COR-L47 (cell line): ENCODE data around the gene GFAP.
"Not testable (repeated sequence)": the region's sequence is repeated elsewhere in the genome, so short reads cannot be mapped to it uniquely, and the experiment has no call there.

ENCODE experiments used
- DNase-seq: peaks from one replicate; lab custom pipeline; 2025; lab: John Stamatoyannopoulos, UW

Gene GFAP

DNA sequence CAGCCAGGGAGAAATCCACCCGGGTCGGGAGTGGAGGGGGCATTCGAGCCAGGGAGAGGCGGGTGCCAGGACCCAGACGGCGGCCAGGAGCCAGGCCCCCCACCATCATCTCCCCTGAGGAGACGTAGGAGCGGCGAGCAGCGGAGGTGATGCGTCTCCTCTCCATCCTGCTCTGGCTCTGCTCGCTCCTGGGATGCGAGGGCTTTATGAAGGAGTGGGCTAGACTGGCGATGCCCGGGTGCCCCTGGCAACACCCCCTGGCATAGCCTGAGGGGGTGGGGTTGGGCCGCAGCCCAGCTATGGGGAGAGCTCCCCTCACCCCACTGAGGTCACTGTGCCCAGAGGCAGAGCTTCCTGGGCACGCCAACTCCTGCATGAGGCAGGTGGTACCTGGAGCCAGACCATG, at the start of gene GFAP:
Gene GFAP (minus strand): TSS at position 180 of the 406 bp plus-strand sequence. CDS start 14 bp downstream, at position 166.
- DNase-seq: no peak

DNA sequence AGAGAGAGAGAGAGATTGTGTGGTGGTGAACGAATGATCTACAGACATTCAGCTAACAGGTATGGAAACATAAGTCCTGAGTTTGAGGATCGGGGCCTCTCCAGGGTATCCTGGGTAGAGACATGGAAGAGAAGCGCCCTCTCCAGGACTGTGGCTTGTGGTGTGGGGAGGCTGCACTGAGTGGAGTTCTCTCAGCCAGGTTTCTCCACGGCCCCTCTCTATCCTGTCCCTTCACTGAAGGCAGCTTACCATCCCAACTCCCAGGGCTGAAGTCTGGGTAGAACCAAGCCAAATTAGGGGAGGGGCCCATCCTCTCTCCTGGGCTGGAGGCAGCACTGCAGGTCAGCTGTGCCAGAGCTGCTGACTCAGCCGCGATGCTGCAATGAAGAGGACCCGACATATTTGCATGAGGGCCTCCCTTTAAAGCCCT, 46.6 kb upstream of the GFAP start:
- DNase-seq: no peak

DNA sequence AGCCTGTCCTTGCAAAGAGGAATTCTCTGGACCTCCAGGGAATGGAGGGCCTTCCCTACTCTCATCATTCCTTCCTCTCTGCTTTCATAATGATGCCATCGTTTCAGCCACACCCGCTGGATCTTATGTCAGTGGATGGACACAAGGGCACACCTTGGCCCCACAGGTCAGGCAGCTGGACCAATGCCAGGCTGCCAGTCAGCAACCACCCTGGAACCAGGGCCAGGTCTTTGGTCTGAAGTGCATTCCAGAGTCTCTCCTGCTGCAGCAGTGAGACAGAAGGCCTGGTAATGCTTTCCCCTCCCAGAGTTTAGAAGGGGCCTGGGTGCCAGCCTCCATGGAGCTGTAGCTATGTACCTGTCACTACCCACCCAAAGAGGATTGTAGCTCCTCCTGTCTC, 45.4 kb upstream of the GFAP start:
- no peak for DNase-seq

DNA sequence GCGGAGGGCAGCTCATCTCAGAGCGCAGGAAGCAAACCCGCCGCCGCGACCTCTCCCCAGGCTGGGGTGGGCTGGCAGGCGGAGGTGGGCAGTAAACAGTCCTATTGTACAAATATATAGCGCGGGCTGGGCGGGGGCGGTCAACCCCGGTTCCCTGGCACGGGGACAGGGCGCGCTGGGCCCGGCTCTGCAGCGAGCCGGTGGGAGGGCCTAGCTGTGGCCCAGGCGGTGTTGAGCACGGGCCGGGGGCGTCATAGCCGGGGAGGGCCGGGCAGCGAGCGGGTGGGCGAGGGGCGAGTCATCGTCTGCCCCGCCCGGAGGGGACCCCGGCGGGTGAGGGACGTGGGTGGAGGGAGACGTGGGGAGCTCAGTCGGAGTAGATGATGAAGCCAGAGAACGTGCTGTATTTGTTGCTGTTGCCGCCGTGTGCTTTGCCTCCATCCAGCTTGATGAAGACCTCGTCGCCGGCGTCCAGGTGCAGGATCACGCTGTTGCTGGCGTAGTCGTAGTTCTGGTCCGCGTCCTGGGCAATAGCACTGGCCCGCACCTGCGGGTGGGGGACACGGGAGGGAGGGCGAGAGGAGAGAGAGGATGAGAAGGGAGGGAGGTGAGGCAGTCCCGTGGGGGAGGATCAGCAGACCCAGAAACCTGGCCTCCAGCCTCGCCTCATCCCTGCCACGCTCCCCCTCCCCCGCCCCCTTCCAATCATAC, 44.7 kb upstream of the GFAP start:
- no peak for DNase-seq

DNA sequence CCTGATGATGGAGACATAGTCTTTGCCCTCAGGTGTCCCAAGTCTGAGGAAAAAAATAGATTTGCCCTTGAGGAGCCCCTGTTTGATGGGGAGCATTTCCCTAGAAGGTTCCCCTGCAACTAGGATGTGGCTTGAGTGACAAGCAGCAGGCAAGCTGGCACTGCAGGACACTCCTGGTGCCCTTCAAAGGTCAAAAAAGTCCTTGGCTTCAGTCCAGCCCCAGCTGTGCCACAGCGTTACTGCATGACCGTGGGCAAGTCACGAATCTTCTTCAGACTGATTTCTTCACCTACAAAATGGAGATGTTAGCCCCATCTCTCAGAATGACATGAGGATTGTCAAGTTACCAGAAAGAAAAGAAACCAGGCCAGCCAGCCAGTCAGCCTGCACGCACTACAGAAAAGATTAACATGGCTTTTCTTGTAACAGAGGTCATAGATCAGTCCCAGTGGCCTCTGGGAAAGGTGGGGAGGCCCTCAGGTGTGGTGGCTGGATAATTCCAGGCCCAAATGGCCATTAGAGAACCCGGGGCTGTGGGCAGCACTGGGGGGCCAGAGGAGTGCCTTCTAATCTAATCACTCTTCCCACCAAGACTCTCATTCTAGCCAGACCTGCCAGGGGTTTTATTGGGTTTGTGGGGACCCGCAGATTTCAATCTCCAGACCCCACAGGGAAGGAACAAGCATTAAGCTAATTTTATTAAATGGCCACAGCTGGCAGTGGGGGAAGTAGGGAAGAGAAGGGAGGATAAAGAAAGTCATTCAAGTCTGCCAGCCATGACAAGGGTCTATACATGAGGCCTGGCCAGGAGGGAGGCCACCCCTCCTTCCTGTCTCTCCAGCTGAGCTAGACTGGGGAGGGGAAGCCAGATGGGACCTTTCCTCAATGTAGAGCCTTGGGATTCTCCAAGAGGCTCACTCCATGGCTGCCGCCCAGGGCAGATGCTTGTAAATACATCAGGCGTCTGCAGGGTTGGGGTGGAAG, 42.0 kb upstream of the GFAP start:
- DNase-seq: no peak

DNA sequence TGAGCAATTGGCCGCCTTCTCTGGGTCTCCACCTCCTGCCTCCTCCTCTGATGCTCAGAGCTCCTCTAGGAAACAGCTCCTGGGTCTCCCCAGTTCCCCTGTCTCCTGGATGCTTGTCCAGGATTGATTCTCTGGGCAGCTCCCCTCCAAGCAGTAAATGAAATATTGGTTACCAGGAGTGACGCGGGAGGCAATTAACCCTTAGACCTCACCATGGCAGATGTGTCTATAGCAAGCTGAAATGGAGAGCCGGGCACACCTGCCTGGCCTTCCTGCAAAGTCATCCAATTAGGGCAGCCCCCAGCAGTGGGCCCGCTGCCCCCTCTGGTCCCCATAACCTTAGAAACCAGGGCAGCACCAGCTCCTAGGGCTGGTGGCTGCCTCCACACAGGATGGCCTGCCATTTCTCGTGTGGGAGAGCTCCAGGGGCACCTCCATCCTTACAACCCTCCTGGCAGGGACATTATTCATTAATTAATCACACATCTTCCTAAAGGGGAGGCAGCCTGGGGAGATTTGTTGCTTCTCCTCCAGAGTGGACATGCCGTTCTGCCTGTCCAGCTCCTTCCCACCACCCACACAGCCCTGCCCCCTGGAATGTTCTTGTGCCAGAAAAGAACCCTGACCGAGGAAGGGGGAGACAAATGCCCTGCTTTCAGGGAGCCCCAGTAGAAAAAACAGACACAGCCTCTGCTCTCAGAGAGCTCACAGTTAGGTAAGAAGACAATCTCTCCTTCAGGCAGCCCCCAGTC, 40.5 kb upstream of the GFAP start:
- no peak for DNase-seq

DNA sequence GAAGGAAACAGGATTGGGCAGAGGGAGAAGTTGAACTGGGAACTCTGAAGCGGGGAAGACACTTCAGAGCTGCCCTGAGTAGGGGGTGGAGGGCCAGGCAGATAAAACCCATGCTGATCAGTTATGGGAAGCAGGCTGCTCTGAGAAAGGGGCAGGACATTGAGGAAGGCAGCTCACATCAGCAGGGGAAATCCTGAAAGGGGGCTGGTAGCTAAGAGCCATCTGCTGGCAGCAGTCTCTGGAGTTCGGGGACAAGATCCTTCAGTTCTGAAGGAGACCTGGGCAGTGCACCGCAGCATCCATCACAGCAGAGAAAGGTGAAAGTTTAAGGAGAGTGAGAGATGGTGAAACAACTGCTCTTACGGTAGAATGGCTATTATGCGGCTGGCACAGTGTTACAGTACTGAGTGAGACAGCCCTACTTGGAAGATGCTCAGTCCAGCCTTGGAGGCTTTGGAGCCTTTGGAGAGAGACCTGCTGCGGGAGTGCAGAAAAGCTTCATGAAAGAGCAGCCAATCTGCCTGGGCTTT, 37.7 kb upstream of the GFAP start:
- no peak for DNase-seq

DNA sequence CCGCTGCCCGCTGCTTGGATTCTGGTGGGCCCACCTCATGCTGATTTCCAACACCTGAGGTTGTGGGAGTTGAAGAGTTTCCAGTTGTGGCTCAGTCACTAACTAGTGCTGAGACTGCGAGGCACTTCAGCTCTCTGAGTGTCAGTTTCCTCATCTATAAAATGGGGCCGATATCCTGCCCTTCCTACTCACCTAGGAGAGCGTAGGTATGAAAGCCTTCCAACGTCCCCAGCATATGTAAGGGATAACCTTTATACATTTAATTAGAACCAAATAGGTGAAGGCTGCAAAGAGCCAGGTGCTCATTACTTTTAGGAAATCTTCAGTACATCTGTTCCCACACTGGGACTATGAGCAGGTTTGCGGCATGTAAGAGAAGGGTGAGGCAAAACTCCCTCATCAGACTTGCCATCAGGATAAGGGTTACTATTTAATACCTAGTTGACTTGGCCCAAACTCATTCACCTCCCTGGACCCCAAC, 33.1 kb upstream of the GFAP start:
- DNase-seq: no peak

DNA sequence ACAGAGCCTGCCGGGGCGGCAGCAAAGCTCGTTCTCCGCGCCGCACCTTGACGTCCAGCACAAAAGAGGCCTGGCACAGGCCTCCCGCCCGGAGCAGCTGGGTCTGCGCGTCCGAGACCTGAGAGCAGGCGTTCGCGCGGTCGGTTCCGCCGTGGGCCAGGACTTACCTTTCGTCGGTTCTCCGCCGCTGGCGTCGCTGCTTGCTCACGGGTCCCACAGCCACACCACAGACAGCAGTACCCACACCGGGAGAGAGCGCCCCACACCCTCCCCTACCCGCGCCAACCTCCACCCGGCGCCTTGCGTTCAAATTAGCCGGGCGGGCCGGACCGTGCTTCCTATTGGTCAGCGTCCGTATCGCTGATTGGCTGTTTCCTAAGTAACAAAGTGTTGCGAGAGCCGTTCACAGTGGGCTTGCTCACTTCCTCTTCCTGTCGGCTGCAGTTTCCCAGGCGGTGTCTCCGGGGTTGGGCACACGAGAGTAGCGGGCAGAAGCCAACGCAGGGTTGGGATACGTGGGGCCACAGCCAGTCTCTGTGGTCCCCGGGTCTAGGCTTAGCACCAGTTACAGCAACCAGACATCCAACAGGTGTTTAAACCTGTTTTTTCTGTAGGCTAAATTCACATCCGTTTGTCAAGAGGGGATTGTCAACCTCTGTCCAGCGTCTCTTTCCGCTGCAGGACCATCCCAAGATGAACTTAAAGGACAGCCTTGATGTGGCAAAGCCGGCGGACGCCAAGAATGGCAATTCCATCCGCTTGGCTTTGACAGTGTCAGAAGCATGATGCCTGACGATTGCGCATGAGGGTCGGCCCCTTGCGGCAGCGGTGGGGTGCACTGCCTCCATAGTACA, 32.4 kb upstream of the GFAP start, which contains the start of gene KIF18B:
Gene KIF18B (minus strand): TSS at position 313 of the 854 bp plus-strand sequence. CDS start 11,429 bp downstream, outside the sequence.
- DNase-seq: peak; percentile 96

DNA sequence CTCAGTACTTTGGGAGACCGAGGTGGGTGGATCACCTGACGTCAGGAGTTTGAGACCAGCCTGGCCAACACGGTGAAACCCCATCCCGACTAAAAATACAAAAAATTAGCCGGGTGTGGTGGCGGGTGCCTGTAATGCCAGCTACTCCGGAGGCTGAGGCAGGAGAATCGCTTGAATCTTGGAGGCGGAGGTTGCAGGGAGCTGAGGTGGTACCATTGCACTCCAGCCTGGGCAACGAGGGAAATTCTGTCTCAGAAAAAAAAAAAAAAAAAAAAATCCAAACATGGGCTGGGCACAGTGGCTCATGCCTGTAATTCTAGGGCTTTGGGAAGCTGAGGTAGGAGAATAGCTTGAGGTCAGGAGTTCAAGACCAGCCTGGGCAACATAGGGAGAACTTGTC, 30.4 kb upstream of the GFAP start:
- not testable (repeated sequence) for DNase-seq

DNA sequence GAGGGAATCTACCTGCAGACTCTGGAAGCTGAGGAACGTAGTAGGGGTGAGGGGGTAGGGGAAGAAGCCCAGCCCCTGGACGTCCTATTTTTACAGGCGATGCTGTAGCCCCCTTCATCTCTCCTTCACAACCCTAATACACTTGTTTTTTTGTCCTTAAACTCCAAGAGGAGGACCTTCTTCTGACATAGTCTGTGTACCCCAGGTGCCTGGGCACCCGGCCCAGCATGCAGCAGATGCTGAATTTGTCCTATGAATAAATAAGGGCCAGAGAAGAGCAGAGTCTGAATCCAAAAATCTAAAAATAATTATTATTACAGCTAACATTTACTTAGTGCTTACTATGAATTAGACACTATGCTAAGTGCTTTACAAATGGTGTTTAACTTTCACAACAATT, 27.2 kb upstream of the GFAP start:
- DNase-seq: no peak

DNA sequence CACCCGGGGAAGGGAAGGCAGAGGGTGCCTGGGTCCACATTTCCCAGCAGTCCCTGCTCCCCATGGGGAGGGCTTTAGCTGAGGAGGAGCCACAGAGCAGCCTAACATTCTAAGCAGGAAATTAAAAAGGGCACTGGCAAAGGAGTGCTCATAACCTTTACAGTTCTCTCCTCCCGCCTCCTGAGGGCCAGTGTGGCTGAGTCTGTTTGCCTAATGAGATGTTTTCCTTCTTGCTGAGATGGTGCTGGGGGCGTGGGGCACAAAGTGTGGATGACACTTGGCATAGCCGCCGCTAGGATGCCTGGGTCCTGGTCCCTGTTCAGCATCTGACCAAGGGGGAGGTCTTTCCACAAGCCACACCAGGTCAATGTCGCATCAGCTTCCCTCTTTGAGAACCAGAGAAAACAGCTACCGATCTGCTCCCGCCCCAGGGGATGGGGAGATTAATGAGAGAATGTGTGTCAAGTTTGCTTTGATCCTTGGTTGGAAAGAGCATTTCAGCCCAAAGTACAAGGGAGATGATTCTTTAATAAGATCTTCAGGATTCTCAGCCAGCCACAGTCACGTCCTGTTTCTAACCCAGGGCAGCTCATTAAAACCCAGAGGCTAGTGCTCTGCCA, 26.5 kb upstream of the GFAP start:
- no peak for DNase-seq

DNA sequence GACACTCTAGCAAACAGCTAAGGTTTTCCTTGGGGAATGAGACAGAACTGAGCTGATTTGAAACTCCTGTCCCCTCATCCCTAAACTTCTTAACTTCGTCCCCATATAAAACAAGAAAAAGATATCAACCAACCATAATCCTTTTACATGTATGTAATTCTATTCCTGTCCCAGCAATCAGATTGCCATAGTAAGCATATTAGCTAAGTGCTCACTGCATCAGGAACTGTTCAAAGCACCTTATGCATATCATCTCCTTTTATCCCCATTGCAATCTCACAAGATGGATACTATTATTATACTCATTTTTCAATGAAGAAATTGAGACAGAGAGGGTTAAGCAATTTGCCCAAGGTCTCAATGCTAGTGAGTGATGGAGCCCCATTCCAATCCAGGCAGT, 25.5 kb upstream of the GFAP start:
- DNase-seq: no peak

DNA sequence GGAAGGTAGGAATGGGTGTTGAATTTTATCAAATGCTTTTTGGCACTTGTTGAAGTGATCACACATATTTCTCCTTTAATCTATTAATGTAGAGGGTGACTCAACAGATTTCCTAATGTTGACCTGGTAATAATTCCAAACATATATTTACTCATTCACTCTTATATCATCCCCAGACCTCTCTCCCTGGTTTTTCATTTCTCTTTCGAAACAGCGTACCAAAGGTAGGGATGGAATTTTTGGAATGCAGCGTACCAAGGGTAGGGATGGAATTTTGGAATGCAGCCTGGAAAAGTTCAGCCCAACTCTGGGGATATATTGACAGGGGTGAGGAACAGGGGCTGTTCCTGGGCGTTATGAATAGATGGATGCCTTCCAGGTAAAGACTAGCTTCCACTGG, 25.0 kb upstream of the GFAP start:
- DNase-seq: no peak

DNA sequence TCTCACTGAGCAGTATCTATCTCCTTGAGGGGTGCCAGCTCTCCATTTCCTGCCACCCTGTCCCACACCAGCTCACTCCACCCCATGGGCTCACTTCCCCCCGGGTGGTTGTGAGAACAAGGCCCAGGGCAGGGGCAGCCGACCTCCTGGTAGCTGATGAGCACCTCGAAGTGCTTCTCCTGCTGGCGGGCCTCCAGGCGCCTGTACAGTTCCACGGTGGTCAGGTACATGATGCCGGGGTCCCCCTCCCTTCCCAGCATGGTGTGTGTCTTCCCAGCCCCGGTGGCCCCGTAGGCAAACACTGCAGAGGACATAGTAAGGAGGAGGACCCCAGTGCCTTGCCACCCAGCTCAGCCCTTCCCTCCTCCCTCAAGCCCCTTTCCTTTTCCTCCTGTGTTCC, 19.8 kb upstream of the GFAP start:
- DNase-seq: no peak

DNA sequence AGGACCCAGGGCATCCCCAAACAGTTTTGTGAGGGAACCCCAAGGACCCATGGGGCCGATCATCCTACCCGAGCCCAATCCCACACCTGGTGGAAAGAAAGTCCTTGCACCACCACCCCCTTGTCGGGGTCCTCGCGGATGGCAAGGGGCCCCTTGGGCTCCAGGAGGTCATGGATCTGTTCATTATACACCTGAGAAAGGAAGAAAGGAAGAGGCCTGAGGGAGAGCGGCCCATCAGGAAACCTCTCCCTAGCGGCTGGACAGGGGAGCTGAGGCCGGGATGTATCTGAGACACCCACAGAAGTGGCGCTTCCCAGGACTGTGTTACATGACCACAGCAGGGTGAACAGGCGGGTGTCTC, 19.4 kb upstream of the GFAP start:
- no peak for DNase-seq

DNA sequence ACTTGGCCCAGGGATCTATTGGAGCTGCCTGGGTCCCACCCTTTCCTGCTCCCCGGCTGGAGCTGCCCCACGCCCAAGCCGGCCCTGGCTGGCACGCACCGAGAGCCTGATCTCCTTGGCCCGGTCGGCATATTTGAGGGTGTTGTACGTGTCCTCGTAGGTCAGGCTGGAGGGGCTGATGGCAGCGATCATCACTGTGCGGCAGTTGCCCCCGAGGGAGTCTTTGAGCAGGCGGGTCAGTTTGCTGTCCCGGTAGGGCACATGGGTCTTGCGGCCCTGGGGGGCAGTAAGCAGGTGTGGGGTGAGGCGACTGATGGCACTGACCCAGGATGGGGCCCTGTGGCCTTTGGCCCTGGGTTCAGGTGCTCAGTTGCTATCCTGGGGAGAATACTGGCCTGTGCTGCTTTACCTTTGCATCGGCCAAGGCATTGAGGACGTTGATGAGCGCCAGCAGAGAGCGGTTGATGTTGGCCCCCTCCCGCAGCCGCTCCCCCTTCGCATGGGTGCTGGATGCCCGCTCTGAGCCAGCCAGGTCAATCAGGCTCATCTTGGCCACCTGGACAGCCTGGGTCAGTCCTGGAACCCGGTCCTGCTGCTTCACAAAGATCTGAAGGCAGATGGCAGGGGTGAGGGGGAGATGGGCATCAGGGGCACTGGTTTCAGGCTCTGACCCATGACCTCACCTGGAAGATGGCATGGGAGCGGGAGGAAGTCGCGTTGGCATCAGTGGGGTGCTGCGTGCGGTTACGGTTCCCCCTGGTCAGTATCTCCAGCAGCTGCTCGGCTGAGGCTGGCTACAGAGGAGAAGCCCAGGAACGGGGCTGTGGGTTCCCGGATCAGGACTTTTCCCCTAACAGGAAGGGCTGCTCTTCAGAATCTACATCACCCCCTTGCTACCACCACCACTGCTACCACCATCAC, 18.8 kb upstream of the GFAP start:
- DNase-seq: no peak

DNA sequence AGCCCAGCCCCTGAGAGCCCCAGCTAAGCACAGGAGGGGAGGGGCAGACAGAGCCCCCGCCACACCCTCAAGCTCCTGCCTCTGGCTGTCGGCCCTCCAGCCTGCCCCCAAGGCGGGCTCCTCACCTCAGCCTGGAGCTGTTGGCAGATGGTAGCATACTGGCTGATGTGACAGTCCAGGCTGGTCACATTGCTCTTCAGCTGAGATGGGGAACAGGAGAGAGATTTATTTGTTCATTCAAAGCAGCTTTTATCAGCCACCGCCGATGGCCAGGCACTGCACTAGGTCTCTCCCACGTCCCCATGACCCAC, 17.4 kb upstream of the GFAP start:
- DNase-seq: no peak

DNA sequence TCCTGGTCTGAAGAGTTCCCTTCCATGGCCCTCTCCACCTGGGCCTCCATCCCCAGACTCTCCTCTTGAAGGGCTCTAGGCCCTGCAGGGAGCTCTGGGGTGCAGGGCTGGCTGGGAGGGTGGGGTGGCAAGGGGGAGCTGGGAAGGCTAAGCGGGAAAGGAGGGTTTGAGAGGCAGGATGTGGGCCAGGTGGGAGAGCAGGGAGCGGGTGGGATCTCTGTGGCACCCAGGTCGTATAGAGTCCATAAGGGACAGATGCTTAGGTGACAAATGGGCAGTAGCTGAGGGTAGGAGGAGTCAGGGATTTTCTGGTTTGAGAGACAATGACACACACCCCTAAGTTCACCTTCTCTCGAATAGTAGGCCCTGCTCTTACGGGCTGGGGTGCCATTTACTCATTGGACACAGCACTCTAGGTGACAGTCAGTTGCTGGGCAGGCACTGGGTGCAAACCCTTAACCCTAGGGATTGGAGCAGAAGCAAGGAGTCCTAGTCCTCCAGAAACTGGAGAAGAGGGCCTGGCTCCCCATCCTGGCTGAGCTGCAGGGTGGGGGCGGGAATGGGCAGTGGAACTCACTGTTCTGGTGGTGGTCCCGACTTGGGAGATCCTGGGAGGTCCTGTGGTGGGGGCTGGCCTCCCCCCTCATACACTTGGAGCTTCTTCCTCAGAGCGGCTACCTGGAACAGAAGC, 16.9 kb upstream of the GFAP start:
- no peak for DNase-seq
